NT2/D1 (cell line): Measurements from ENCODE around the gene HOXD10.

Experiments
- SUZ12 ChIP-seq: IDR thresholded peaks from 2 replicates; pipeline ENCODE4 v1.6.1; 2011; ENCODE audit not compliant: insufficient read length, insufficient read depth; ENCODE audit errors: extremely low read depth
- YY1 ChIP-seq: IDR thresholded peaks from 2 replicates; pipeline ENCODE4 v1.6.1; 2011; ENCODE audit not compliant: insufficient read length, insufficient read depth
- ZNF274 ChIP-seq: IDR thresholded peaks from 2 replicates; pipeline ENCODE4 v1.6.1; 2011; ENCODE audit warnings: mild to moderate bottlenecking, low read depth, low read length

- TF ChIP-seq ZNF274 (no peak), SUZ12 (no peak), YY1 (no peak)
Measured at GRCh38 chr2:176072951-176073904, 43.4 kb upstream of the HOXD10 start.
